HepG2 (cell line): ENCODE data around the gene WDR91. TPM values are rescaled to one million over a fixed set of nuclear protein-coding genes. Genes with fewer than 3 reads are reported as not detected.

ENCODE experiments used
- ATF7-NPFF ChIP-seq: sonication (generic); formaldehyde crosslinking; IDR thresholded peaks from 2 replicates; pipeline ENCODE4 v1.8.1; 2023; ENCODE audit warnings: mild to moderate bottlenecking, low read depth, missing genetic modification reagents, moderate library complexity
- ELF1 ChIP-seq: sonication (generic); formaldehyde crosslinking; IDR thresholded peaks from 2 replicates; pipeline ENCODE4 v1.4.0; 2020; ENCODE audit warnings: missing genetic modification reagents
- ETV6 ChIP-seq: sonication (generic); formaldehyde crosslinking; conservative IDR thresholded peaks from 2 replicates; pipeline ENCODE4 v1.4.0; 2020; ENCODE audit warnings: missing genetic modification reagents
- FOXC1 ChIP-seq: sonication (generic); formaldehyde crosslinking; IDR thresholded peaks from 2 replicates; pipeline ENCODE4 v1.8.0; 2022; ENCODE audit warnings: mild to moderate bottlenecking, missing genetic modification reagents, borderline replicate concordance
- GTF3A ChIP-seq: sonication (generic); formaldehyde crosslinking; conservative IDR thresholded peaks from 2 replicates; pipeline ENCODE4 v1.4.0; 2020; ENCODE audit warnings: mild to moderate bottlenecking, missing genetic modification reagents
- KDM5A ChIP-seq: fragments of 200-600 bp; sonication (generic); IDR thresholded peaks from 2 replicates; pipeline ENCODE4 v1.7.0; 2018; ENCODE audit warnings: antibody characterized with exemption, mild to moderate bottlenecking, low read length, borderline replicate concordance
- MIER2 ChIP-seq: IDR thresholded peaks from 2 replicates; pipeline ENCODE4 v1.6.1; 2016; ENCODE audit warnings: missing biosample characterization, missing genetic modification reagents
- NFKBIZ ChIP-seq: IDR thresholded peaks from 2 replicates; pipeline ENCODE4 v1.6.1; 2018; ENCODE audit warnings: missing genetic modification reagents, missing compliant biosample characterization
- NPAS2 ChIP-seq: sonication (generic); formaldehyde crosslinking; IDR thresholded peaks from 2 replicates; pipeline ENCODE4 v1.8.0; 2022; ENCODE audit warnings: mild to moderate bottlenecking, missing genetic modification reagents, borderline replicate concordance
- POLR2AphosphoS2 ChIP-seq: IDR thresholded peaks from 2 replicates; pipeline ENCODE4 v1.6.1; 2011; ENCODE audit warnings: low read depth, low read length, improper control_type of control experiment
- RARA ChIP-seq: IDR thresholded peaks from 2 replicates; pipeline ENCODE4 v1.6.1; 2016; ENCODE audit warnings: missing genetic modification reagents, missing compliant biosample characterization
- REXO4 ChIP-seq: sonication (generic); formaldehyde crosslinking; IDR thresholded peaks from 2 replicates; pipeline ENCODE4 v1.8.0; 2022; ENCODE audit warnings: missing genetic modification reagents, mild to moderate bottlenecking, borderline replicate concordance
- RNF2 ChIP-seq: fragments of 450-650 bp; conservative IDR thresholded peaks from 2 replicates; pipeline ENCODE4 v1.6.1; 2016; ENCODE audit warnings: low read depth
- SRSF1 ChIP-seq: fragments of 200-400 bp; formaldehyde crosslinking; optimal IDR thresholded peaks from 2 replicates; pipeline ENCODE3; 2017; ENCODE audit warnings: mild to moderate bottlenecking, low read depth, low read length, moderate library complexity
- SRSF9 ChIP-seq: fragments of 200-400 bp; formaldehyde crosslinking; IDR thresholded peaks from 2 replicates; pipeline ENCODE4 v1.6.1; 2018; ENCODE audit warnings: borderline replicate concordance, mild to moderate bottlenecking, low read depth, low read length; ENCODE audit not compliant: insufficient read depth, poor library complexity, severe bottlenecking
- TAF1 ChIP-seq: sonication (generic); formaldehyde crosslinking; IDR thresholded peaks from 2 replicates; pipeline ENCODE4 v1.4.0; 2020; ENCODE audit warnings: missing genetic modification reagents
- TBX2 ChIP-seq: sonication (generic); formaldehyde crosslinking; IDR thresholded peaks from 2 replicates; pipeline ENCODE4 v1.5.0; 2020; ENCODE audit warnings: missing genetic modification reagents, mild to moderate bottlenecking, borderline replicate concordance
- ZFP1 ChIP-seq: IDR thresholded peaks from 2 replicates; pipeline ENCODE4 v1.6.1; 2016
- ZIK1 ChIP-seq: sonication (generic); formaldehyde crosslinking; IDR thresholded peaks from 2 replicates; pipeline ENCODE4 v1.5.0; 2020; ENCODE audit warnings: mild to moderate bottlenecking, low read depth, missing genetic modification reagents, borderline replicate concordance
- ZNF263 ChIP-seq: sonication (generic); formaldehyde crosslinking; IDR thresholded peaks from 2 replicates; pipeline ENCODE4 v1.4.0; 2020; ENCODE audit warnings: missing genetic modification reagents
- ZNF367 ChIP-seq: sonication (generic); formaldehyde crosslinking; IDR thresholded peaks from 2 replicates; pipeline ENCODE4 v1.4.0; 2020; ENCODE audit warnings: missing genetic modification reagents, borderline replicate concordance
- ZNF562 ChIP-seq: sonication (generic); formaldehyde crosslinking; IDR thresholded peaks from 2 replicates; pipeline ENCODE4 v1.8.0; 2022; ENCODE audit warnings: missing genetic modification reagents, borderline replicate concordance
- ZNF678 ChIP-seq: sonication (generic); formaldehyde crosslinking; IDR thresholded peaks from 2 replicates; pipeline ENCODE4 v1.4.0; 2020; ENCODE audit warnings: mild to moderate bottlenecking, missing genetic modification reagents
- ZNF737 ChIP-seq: sonication (generic); formaldehyde crosslinking; IDR thresholded peaks from 2 replicates; pipeline ENCODE4 v1.5.0; 2020; ENCODE audit warnings: missing genetic modification reagents, mild to moderate bottlenecking, borderline replicate concordance
- ZSCAN20 ChIP-seq: sonication (generic); formaldehyde crosslinking; IDR thresholded peaks from 2 replicates; pipeline ENCODE4 v1.4.0; 2020; ENCODE audit warnings: missing genetic modification reagents, mild to moderate bottlenecking, borderline replicate concordance
- polyA plus RNA-seq, 8 experiments: library from polyadenylated mRNA; depleted of rRNA in 3 of 8; stranded (reverse) in 7 of 8; unstranded in 1 of 8; fragments of >200 nt; fragmentation: Illumina TruSeq in 4 of 8; extraction: Trizol in 4 of 8; gene quantifications; 2 replicates each; pipeline versions ENCODE4 v1.2.1 to v1.2.3, GENCODE V29; 2011 to 2016; ENCODE audit warnings: low read depth in 4 of 8, missing spikeins in 1 of 8, mixed read lengths in 1 of 8; ENCODE audit not compliant: insufficient read depth in 1 of 8
- total RNA-seq, 5 experiments: library from RNA; depleted of rRNA; stranded (reverse); fragments of >200 nt; fragmentation: Illumina TruSeq; extraction: Trizol; gene quantifications; 2 replicates each; pipeline ENCODE4 v1.2.3, GENCODE V29; 2016; ENCODE audit warnings: low read depth in 1 of 5
- TF ChIP-seq, protein P1 (sequence below): sonication (generic); formaldehyde crosslinking; IDR thresholded peaks from 2 replicates; pipeline ENCODE4 v1.4.0; 2020; ENCODE audit warnings: missing genetic modification reagents, borderline replicate concordance
- TF ChIP-seq, protein P2 (sequence below): sonication (generic); formaldehyde crosslinking; IDR thresholded peaks from 2 replicates; pipeline ENCODE4 v1.4.0; 2020; ENCODE audit warnings: missing genetic modification reagents

Gene WDR91
- total and polyA plus RNA-seq, 2 of the 13 experiments (the other 11 are each of a cell fraction or from before 2014, with no cell fraction given): 11.6 to 12.1 TPM

DNA sequence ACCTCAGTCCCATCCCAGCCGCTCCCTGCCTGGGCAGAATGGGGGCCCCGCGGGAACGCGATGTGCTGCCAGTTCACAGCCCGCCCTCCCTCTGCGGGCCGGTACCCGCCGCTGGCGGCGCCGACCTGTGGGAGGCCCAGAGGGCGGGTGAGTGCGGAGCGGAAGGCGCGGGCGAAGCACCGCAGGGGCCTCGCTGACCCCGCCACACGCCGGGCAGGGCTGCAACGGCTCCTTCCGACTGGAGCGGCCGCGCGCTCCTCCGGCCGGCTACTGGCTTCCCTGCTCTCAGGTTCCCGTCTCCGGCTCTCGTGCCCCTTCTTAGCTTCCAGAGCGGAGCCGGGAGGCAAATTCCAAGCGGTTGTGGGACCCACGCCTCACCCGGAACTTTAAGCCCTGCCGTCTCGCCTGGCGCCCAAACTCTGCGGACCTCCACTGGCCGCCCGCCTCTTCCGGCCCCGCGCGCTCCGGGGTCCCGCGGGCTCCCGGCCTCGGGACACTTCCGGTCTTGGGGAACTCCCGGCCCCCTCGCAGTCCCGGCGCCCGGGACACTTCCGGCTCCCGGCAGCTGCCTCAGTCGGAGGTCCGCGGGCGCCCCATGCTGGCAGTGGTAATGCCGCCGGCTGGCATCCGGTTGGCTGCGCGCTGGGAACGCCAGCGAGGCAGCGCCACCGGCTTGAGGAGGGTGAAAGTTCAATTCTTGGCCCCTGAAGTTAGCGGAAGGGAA, 40.9 kb downstream of the WDR91 start, which contains the start of gene CYREN (continued):
- TF ChIP-seq, protein P1, sequence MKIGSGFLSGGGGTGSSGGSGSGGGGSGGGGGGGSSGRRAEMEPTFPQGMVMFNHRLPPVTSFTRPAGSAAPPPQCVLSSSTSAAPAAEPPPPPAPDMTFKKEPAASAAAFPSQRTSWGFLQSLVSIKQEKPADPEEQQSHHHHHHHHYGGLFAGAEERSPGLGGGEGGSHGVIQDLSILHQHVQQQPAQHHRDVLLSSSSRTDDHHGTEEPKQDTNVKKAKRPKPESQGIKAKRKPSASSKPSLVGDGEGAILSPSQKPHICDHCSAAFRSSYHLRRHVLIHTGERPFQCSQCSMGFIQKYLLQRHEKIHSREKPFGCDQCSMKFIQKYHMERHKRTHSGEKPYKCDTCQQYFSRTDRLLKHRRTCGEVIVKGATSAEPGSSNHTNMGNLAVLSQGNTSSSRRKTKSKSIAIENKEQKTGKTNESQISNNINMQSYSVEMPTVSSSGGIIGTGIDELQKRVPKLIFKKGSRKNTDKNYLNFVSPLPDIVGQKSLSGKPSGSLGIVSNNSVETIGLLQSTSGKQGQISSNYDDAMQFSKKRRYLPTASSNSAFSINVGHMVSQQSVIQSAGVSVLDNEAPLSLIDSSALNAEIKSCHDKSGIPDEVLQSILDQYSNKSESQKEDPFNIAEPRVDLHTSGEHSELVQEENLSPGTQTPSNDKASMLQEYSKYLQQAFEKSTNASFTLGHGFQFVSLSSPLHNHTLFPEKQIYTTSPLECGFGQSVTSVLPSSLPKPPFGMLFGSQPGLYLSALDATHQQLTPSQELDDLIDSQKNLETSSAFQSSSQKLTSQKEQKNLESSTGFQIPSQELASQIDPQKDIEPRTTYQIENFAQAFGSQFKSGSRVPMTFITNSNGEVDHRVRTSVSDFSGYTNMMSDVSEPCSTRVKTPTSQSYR (CRISPR knock-in tag): no peak
- TF ChIP-seq, protein P2, sequence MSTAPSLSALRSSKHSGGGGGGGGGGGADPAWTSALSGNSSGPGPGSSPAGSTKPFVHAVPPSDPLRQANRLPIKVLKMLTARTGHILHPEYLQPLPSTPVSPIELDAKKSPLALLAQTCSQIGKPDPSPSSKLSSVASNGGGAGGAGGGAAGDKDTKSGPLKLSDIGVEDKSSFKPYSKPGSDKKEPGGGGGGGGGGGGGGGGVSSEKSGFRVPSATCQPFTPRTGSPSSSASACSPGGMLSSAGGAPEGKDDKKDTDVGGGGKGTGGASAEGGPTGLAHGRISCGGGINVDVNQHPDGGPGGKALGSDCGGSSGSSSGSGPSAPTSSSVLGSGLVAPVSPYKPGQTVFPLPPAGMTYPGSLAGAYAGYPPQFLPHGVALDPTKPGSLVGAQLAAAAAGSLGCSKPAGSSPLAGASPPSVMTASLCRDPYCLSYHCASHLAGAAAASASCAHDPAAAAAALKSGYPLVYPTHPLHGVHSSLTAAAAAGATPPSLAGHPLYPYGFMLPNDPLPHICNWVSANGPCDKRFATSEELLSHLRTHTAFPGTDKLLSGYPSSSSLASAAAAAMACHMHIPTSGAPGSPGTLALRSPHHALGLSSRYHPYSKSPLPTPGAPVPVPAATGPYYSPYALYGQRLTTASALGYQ (CRISPR knock-in tag): peak; percentile 66; the same call in 1 of the 2 replicates
- TF ChIP-seq ZSCAN20 (CRISPR knock-in tag) (peak; percentile 73; the same call in 1 of the 2 replicates), ZNF263 (CRISPR knock-in tag) (peak; percentile 11), ZNF737 (CRISPR knock-in tag) (no peak), GTF3A (CRISPR knock-in tag) (peak; percentile 89), NPAS2 (CRISPR knock-in tag) (no peak), FOXC1 (CRISPR knock-in tag) (no peak), ZIK1 (CRISPR knock-in tag) (peak; percentile 60; the same call in 1 of the 2 replicates), TAF1 (peak; percentile 89), TBX2 (CRISPR knock-in tag) (peak; percentile 86), ELF1 (CRISPR knock-in tag) (peak; percentile 92), RNF2 (no peak), ZNF678 (CRISPR knock-in tag) (peak; percentile 33; the same call in 1 of the 2 replicates), ZNF562 (CRISPR knock-in tag) (no peak), POLR2AphosphoS2 (no peak; the same call in 1 of the 2 replicates), ATF7-NPFF (CRISPR knock-in tag) (0 out of 2 replicates have a peak, but pooled peaks have one; percentile 37), SRSF1 (peak; percentile 94), ZNF367 (CRISPR knock-in tag) (0 out of 2 replicates have a peak, but pooled peaks have one; percentile 56), REXO4 (CRISPR knock-in tag) (no peak), KDM5A (peak; percentile 60; the same call in 1 of the 2 replicates), MIER2 (CRISPR knock-in tag) (0 out of 2 replicates have a peak, but pooled peaks have one; percentile 32), SRSF9 (no peak), ETV6 (CRISPR knock-in tag) (no peak), RARA (CRISPR knock-in tag) (peak; percentile 14; the same call in 1 of the 2 replicates), ZFP1 (no peak), NFKBIZ (0 out of 2 replicates have a peak, but pooled peaks have one; percentile 31)
